Epithelial cell of esophagus (primary cell): Measurements from ENCODE around the gene GPATCH2.

Experiments used
- DNase-seq: peaks from one replicate; pipeline ENCODE4 v3.0.0; 2010; ENCODE audit warnings: low read depth
- H3K4me3 ChIP-seq: 2 replicates; pipeline ENCODE4 v1.5.1; 2011; ENCODE audit warnings: mild to moderate bottlenecking, low read length, control low read depth
- CTCF ChIP-seq: IDR thresholded peaks from 2 replicates; pipeline ENCODE4 v1.5.1; 2011; ENCODE audit warnings: low read depth, mild to moderate bottlenecking, low read length, control low read depth, inconsistent platforms; ENCODE audit not compliant: insufficient read depth; ENCODE audit errors: missing control alignments

The GPATCH2 gene

GRCh38 chr1:217435204-217435603, 195.7 kb downstream of the GPATCH2 start:
- no peak for TF ChIP-seq CTCF
- DNase-seq, result no peak
- no peak overlapping the region for H3K4me3 ChIP-seq

GRCh38 chr1:217433664-217434063, 197.2 kb downstream of the GPATCH2 start:
- no peak for TF ChIP-seq CTCF
- H3K4me3 ChIP-seq, result no peak overlapping the region
- no peak for DNase-seq

GRCh38 chr1:217432339-217432738, 198.6 kb downstream of the GPATCH2 start:
- TF ChIP-seq CTCF, result no peak
- peak; percentile 50 for DNase-seq
- H3K4me3 ChIP-seq, result no peak overlapping the region

GRCh38 chr1:217431395-217431794, 199.5 kb downstream of the GPATCH2 start:
- TF ChIP-seq CTCF, result peak; percentile 43
- no peak overlapping the region for H3K4me3 ChIP-seq
- peak; percentile 21 for DNase-seq

GRCh38 chr1:217425422-217425821, 205.5 kb downstream of the GPATCH2 start:
- no peak for TF ChIP-seq CTCF
- no peak for DNase-seq
- H3K4me3 ChIP-seq, result no peak overlapping the region

- no peak for DNase-seq
- no peak overlapping the region for H3K4me3 ChIP-seq
- TF ChIP-seq CTCF, result no peak
Measured at GRCh38 chr1:217419194-217419551, 211.7 kb downstream of the GPATCH2 start.

GRCh38 chr1:217418269-217419193, 212.4 kb downstream of the GPATCH2 start:
- TF ChIP-seq CTCF, result no peak
- DNase-seq, result no peak
- no peak overlapping the region for H3K4me3 ChIP-seq
